Measurements from ENCODE around the gene MINPP1.
"Not testable (repeated sequence)": the region's sequence is repeated elsewhere in the genome, so short reads cannot be mapped to it uniquely, and the experiment has no call there.

The MINPP1 gene, protein sequence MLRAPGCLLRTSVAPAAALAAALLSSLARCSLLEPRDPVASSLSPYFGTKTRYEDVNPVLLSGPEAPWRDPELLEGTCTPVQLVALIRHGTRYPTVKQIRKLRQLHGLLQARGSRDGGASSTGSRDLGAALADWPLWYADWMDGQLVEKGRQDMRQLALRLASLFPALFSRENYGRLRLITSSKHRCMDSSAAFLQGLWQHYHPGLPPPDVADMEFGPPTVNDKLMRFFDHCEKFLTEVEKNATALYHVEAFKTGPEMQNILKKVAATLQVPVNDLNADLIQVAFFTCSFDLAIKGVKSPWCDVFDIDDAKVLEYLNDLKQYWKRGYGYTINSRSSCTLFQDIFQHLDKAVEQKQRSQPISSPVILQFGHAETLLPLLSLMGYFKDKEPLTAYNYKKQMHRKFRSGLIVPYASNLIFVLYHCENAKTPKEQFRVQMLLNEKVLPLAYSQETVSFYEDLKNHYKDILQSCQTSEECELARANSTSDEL

DNA sequence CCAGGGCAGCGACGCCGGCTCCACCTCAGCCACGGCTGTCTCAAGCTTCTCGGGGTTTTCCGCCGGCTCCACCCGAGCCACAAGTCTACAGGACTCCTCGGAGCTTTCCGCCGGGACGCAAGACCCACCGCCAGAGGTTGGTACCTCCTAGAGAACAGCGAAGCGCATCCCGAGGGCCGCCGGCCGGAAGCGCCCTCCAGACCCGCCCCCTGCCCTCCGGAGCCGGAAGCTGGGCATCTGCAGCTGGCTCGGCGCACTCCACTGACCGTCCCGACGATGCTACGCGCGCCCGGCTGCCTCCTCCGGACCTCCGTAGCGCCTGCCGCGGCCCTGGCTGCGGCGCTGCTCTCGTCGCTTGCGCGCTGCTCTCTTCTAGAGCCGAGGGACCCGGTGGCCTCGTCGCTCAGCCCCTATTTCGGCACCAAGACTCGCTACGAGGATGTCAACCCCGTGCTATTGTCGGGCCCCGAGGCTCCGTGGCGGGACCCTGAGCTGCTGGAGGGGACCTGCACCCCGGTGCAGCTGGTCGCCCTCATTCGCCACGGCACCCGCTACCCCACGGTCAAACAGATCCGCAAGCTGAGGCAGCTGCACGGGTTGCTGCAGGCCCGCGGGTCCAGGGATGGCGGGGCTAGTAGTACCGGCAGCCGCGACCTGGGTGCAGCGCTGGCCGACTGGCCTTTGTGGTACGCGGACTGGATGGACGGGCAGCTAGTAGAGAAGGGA lies at the start of gene MINPP1:
Gene MINPP1, plus strand, starts transcription at position 254 of the 726 bp plus-strand sequence. Its CDS starts 23 bp downstream, at position 277.
- DNase-seq (ENCODE audit: low read depth): peak; percentile 29

DNA sequence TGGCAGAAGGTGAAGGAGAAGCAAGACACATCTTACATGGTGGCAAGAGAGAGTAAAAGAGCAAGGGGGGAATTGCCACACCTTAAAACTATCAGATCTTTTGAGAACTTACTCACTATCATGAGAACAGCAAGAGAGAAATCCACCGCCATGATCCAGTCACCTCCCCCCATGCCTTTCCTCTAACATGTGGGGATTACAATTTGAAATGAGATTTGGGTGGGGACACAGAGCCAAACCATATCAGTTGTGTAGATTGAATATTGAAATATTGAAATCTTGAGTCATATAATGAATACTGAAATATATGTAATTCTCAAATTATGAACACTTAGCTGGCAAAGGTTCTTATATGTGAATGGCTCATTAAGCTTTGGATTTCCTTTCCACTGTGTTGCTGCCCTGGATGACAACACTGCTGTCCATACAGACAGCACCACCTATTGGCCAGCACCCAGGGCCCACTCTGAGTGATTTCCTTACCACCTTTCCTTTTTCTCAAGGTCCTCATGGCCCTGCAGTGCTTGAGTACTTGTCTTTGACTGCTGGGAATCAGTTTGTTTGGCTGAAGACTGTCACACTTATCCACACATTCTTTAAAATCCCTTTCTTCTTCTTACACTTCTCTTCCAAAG lies 48.0 kb upstream of the MINPP1 start:
- not testable (repeated sequence) for DNase-seq (ENCODE audit: low read depth)

DNA sequence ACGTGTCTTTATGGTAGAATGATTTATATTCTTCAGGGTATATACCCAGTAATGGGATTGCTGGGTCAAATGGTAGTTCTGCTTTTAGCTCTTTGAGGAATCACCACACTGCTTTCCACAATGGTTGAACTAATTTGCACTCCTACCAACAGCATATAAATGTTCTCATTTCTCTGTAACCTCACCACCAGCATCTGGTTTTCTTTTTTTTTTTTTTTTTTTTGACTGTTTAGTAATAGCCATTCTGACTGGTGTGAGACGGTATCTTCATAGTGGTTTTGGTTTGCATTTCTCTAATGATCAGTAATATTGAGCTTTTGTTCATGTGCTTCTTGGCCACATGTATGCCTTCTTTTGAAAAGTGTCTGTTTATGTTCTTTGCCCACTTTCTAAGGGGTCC lies 42.9 kb upstream of the MINPP1 start:
- DNase-seq (ENCODE audit: low read depth): not testable (repeated sequence)

DNA sequence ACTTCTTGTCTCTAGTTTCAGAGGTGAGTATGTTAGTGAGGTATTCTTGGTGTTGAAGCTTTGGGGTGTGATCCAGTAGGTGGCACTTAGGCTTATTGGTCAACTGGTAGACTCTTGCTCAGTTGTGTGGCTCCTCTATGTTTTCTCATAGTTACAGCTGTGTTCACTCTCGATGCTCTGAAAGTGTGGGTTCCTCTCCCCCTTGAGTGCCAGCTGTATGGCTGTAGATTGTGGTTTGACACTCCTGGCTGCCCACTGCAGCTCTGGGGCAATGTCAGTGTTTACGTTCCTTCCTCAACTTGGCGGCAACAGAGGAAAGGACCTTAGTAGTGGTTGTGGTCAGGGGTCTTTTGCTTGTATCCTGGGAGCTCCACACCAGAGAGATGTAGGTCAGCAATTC lies 37.8 kb upstream of the MINPP1 start:
- not testable (repeated sequence) for DNase-seq (ENCODE audit: low read depth)

DNA sequence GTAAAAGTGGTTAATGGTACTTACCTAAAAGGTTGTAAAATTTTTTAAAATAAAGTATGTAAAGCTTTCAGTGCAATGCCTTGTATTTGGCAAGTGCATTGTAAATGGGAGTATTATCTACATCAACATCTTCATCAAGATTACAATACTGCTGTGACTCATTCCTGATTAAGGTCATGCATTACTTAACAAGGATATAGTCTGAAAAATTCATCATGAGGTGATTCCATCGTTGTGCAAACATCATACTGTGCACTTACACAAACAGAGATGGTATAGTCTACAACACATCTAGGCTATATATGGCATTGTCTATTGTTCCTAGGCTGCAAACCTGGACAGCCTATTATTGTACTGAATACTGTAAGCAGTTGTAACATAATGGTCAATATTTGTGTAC lies 16.0 kb upstream of the MINPP1 start:
- DNase-seq (ENCODE audit: low read depth): not testable (repeated sequence)

DNA sequence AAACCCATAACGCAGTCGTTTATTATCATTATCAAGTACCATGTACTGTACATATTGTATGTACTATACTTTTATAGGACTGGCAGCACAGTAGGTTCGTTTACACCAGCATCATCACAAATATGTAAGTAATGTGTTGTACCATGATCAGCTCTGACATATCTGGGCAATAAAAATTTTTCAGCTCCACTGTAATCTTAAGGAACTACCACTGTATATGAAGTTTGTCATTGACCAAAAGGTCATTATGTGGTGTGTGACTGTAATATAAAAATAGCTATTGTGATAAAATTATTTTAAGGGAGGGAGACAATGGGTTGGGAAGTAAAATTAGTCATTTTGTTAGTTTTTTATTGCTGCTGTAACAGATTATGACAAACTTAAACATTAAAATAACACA lies 14.4 kb upstream of the MINPP1 start:
- not testable (repeated sequence) for DNase-seq (ENCODE audit: low read depth)

DNA sequence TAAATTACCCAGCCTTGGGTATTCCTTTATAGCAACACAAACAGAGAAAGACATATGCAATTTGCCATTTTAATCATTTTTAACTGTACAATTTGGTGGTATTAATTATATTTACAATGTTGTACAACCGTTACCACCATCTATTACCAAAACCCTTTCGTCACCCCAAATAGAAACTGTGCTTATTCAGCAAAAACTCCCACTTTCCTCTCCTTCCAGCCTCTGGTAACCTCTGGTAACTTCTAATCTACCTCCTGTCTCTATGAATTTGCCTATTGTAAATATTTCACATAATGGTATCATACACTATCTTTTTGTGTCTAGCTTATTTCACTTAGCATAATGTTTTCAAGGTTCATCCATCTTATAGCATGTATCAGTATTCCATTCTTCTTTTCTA lies 12.2 kb upstream of the MINPP1 start:
- not testable (repeated sequence) for DNase-seq (ENCODE audit: low read depth)

DNA sequence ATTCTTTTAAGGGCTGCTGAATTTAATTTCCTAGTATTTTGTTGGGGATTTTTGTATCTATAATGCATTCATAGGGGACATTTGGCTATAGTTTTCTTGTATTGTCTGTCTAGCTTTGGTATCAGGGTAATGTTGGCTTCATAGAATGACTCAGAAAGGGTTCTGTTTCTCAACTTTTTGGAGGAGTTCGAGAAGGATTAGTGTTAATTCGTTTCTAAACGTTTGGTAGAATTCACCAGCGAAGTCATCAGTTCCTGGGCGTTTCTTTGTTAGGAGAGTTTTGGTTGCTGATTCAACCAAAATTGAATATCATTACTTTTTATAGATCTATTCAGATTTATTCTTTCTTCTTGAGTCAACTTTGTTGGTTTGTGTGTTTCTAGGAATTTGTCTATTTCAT lies 9.2 kb upstream of the MINPP1 start:
- not testable (repeated sequence) for DNase-seq (ENCODE audit: low read depth)

DNA sequence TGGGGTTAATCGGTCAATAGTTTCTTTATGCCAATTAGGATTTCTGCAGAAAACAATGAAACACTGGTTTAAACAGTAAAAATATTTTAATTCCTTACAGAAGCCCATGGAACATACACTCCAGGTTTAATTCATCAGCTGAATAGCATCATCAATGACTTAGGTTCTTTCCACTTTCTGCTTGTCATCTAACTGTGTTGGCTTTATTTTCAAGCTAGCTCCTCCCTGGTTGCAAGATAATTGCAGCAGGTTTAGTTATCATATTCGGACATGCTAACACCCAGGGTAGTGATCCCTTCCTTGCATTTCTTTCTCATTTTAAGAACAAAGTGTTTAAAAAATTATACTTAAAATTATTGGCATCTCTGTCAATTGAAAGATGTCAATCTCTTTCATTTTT lies 7.3 kb upstream of the MINPP1 start:
- DNase-seq (ENCODE audit: low read depth): not testable (repeated sequence)

DNA sequence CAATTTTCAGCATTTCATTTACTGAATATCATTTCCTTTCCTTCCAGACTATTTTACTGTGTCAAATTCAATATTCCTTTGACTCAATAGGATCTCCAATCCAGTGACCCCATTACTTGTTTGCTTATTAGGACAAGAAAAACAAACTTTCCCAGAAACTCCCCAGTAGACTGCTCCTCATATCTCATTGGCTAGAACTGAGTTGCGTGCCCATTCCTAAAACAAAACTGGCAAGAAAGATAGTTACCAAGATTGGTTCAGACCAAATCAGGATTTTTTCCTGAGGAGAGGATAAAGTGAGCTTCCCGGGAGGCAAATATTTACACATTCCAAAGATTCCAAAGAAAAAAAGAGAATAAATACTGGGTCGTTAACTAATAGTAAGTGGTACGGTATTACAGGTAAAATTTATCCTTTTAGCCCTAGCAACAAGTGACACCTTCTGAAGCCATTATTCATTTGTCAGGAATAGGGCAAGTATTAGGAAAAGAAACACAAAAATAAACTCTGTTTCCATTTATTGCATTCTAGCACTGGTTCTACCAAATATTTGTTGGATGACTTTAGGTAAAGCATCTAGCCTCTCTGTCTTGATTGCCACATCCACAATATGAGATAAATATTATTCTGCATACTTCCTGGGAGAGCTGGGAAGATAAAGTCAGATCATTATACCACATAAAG lies 6.4 kb upstream of the MINPP1 start:
- not testable (repeated sequence) for DNase-seq (ENCODE audit: low read depth)

DNA sequence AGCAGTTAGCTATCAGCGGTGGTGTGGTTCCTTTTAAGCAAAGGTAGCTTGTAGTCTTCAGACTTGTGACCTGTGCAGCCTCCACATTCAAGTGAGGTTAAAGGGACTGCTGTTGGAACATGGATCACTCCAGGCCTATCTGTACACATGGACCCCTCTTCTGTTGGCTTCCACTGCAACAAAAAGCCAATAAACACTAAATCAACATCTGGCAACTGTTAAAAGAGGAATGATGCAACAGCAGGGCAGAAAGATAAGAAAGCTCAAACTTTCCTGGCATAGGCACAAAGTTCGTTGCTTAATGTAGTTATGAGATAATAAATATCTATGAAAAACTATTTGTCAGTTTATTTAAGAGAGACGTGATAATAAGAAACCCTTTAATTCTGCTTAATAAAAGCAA lies 4.0 kb upstream of the MINPP1 start:
- DNase-seq (ENCODE audit: low read depth): no peak

DNA sequence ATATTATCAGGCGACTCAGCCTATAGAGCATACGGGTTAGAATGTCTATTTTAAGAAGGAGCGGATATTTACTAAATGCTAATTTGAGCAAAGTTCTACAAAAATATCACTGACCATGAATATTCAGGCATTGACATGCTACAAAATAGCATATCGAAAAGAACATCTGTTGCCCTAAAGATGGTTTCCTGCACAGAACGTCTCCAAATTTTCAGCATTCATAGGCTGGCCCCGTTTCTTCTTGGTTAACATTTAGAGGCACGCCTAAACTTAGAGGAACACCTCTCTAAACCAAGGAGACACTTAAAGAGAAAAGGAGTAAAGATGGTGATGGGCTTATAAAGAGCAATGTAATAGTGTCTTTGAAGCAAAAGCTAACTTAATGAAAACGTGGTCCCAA lies 1.3 kb upstream of the MINPP1 start:
- no peak for DNase-seq (ENCODE audit: low read depth)

DNA sequence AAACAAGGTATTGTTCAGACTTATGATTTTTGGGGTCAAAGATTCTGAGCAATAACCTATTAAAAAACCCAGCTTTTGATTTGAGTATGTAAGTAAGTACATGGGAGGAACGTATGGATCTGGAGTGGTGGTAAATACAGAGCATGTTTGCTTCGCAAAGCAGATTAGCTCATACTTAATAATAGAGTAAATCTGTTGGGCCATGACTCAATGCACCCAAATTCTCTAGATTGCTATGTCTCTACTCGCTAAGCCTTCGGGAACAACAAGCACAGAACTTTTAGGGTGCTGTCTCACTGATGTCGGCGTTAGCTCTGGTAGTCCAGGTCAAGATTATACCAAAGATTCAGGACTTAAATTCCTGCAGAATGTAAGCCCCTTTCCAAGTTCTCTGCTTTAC lies 807 bp upstream of the MINPP1 start:
- DNase-seq (ENCODE audit: low read depth): no peak

DNA sequence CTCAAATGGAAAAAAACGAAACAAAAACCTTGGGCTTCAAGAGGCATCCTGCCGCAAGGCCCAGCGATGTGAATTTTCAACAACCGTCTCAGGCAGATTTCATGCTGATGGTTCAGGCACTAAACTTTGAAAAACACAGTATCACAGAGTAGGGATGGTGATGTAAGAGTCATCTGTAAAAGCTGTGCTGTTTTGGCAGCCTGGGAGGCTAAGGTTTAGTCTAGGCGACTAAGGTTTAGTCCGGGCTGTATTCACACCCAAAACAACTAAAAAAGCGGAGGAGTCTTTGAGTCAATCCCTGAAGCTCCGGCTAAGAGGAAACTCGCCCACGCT lies 420 bp upstream of the MINPP1 start:
- DNase-seq (ENCODE audit: low read depth): no peak

DNA sequence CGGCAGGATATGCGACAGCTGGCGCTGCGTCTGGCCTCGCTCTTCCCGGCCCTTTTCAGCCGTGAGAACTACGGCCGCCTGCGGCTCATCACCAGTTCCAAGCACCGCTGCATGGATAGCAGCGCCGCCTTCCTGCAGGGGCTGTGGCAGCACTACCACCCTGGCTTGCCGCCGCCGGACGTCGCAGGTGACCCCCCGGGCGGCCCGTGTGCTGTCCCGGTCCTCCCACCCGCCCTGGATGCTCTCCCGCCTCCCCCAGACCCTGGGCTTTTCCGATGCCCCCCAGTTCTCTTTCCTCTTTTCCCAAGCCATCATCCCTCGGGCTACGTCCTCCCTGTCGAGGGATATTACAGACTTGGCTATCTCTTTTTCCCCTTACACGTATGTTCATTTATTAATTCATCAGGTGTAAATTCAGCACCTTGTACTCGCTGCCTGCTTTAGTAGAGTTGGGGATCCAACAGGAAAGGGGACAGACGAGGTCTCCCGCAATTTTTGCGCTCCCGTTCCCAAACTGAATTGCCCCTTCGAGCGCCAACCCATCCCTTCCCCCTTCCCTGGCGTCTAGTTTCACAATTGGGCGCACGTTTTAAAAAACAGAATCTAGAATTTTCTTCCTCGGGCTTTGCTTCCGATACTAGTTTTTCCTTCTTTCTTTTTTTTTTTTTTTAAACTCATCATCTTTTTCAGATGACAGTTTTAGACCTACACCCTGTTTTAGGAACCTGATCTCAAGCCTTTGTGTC lies 846 bp downstream of the MINPP1 start:
- no peak for DNase-seq (ENCODE audit: low read depth)

DNA sequence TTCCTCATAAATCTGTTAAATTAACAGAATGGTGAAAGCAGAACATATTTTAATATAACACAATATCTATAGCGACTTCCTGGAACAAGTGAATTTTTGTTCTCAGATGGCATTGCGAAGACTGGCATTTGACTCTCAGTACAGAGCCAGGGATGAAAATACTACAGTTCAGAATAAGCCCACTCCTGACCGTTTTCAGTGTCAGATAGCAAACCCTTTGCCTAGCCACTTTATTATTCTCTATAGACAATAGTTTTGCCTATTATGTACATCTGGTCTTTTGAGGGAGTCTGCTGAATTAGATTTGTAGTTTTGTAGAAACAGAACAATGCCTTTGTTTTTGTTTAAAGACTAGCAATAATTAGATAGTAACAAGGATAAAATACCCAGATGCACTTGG lies 2.3 kb downstream of the MINPP1 start:
- DNase-seq (ENCODE audit: low read depth): no peak

DNA sequence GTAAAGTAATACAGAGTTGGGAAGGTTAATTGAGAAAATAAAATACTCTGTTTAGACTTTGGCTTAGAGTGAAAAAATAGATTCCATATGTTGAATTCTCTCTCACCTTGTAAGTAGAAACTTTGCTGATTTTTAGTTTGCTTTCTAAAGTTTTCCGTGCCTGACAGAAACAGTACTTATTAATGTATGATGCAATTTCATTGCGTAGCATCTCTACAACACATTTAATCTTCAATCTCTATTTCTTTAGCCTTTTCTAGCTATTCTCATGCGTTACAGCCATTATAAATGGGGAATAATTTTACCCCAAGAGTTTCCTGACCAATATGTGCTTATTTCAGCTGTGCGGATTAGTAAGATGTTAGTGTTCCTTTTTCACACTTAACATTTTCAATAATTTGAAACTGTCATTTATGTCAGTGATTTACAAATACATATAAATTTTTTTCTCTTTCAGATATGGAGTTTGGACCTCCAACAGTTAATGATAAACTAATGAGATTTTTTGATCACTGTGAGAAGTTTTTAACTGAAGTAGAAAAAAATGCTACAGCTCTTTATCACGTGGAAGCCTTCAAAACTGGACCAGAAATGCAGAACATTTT lies 3.3 kb downstream of the MINPP1 start:
- no peak for DNase-seq (ENCODE audit: low read depth)

DNA sequence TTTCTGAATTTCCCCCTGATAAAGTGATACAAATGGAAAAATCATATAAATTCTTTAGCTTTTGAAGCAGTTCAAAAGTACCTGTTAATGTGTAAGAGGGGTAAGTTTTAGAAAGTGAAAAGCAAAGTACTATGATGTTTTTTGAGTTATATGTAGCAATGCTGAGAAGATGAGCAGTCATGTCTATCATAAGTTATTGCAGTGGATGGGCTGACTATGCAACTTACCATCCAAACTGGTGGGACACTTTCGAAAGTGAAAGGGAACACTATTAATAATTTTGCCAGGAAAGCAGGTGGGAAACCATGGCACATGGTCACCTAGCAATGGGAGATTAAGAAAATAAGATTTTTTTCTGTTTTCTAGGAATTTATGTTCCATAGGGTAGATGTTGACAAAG lies 4.1 kb downstream of the MINPP1 start:
- no peak for DNase-seq (ENCODE audit: low read depth)

DNA sequence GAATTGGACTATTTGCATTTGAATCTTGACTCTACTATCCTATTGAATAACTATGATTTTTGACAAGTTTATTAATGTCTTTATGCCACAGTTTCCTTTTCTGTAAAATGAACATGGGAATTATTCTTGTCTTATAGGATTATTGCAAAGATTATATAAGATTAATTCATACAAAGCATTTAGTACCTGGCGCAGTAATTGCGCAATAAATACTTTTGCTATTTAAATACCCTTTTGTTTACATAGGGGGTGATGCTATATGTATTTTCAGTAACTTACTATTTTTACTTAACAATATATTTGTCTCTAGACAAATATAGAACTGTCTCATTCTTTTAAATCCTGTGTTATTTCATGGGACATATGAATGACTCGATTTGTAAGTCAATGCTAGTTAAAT lies 5.3 kb downstream of the MINPP1 start:
- DNase-seq (ENCODE audit: low read depth): no peak

DNA sequence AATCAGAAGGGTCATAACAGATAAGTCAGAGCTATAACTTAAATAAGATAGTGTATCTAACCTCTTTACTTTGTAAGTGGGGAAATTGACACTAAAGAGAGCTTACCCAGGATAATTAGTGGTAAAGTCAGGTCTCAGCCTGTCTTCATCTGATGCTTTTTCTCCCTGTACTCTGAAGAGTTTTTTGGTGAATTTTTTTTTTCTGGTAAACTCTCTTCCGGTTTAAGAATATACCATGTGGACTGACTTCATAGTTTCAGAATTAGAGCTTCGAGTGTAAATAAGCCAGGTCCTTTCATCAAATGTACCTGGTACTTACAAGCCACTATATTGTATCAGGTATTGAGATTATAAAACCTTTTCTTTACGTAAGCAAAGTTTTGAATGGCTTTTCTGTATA lies 6.8 kb downstream of the MINPP1 start:
- no peak for DNase-seq (ENCODE audit: low read depth)

DNA sequence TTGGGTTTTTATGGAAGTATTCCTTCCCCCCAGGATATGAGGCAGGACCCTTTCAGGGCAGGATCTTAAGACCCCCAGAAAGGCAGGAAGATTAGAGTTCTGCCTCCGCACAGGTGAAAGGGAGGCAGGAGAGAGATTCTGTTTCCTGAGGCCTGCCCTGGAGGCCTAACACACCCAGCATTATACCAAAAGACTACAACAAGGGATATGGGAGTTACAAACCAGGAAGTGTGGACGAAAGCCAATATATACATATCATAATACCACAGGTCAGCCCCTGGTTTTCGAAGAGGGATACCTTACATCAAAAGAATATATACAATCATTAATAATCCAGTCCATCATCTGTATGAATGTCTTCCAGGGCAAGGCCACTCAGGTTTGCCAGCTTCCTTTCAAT lies 14.2 kb downstream of the MINPP1 start:
- DNase-seq (ENCODE audit: low read depth): no peak

Data from HS-27A (cell line).